BJ (cell line): ENCODE data around the gene GPN2. TPM values are rescaled to one million over a fixed set of nuclear protein-coding genes. Genes with fewer than 3 reads are reported as not detected.

Experiments used
- CTCF ChIA-PET: fragments of 350-600 bp; formaldehyde crosslinking; extraction: SDS; loops from one replicate; lab custom pipeline; 2021; ENCODE audit warnings: antibody characterized with exemption, inconsistent platforms; lab: Yijun Ruan, JAX
- POLR2A ChIA-PET: fragments of 300-600 bp; sonication (Branson Sonifier 250); formaldehyde crosslinking; extraction: SDS; loops from one replicate; lab custom pipeline; 2021; ENCODE audit warnings: antibody characterized with exemption; lab: Charles Lee
- DNase-seq: peaks from one replicate; pipeline ENCODE4 v3.0.0-alpha.2; 2011; ENCODE audit warnings: low read depth
- H3K27me3 ChIP-seq: 2 replicates; pipeline ENCODE4 v1.6.0; 2011; ENCODE audit warnings: low read length; ENCODE audit not compliant: control insufficient read depth, insufficient read depth
- H3K36me3 ChIP-seq: 2 replicates; pipeline ENCODE4 v1.5.1; 2011; ENCODE audit warnings: low read length; ENCODE audit not compliant: control insufficient read depth, insufficient read depth
- H3K4me3 ChIP-seq: 2 replicates; pipeline ENCODE4 v1.5.1; 2011; ENCODE audit warnings: low read depth, mild to moderate bottlenecking, control low read depth, low read length
- CTCF ChIP-seq: IDR thresholded peaks from 2 replicates; pipeline ENCODE4 v1.5.1; 2011; ENCODE audit warnings: low read depth, mild to moderate bottlenecking, control low read depth, inconsistent platforms, low read length, moderate library complexity; ENCODE audit not compliant: insufficient read depth
- polyA plus RNA-seq: library from polyadenylated mRNA; depleted of rRNA; stranded (reverse); fragments of >200 nt; gene quantifications from 2 replicates; pipeline ENCODE4 v1.2.3, GENCODE V29; 2011

GPN2 gene
- polyA plus RNA-seq, 1 experiment: 44.9 TPM

GRCh38 chr1:26856181-26856580, 33.9 kb downstream of the GPN2 start:
- ChIA-PET POLR2A (no interaction called here), CTCF (interaction anchor here (0.7 to 2.8 kb wide), 8 partner anchors 8 to 30 kb away, joined by 3 to 11 read pairs (median 4); no protein-coding TSS in a partner anchor)
- Histone ChIP-seq H3K27me3 (no peaks in the 10 kb centered on the region), H3K36me3 (peaks cover 23% of the 10 kb centered on the region), H3K4me3 (no peak overlapping the region)
- DNase-seq: no peak
- no peak for TF ChIP-seq CTCF

- no peak for TF ChIP-seq CTCF
- ChIA-PET CTCF (interaction anchor here (0.7 to 2.8 kb wide), 7 partner anchors 10 to 253 kb away, joined by 3 to 11 read pairs (median 4); no protein-coding TSS in a partner anchor), POLR2A (no interaction called here)
- Histone ChIP-seq H3K27me3 (no peaks in the 10 kb centered on the region), H3K4me3 (no peak overlapping the region), H3K36me3 (peaks cover 27% of the 10 kb centered on the region)
- DNase-seq: no peak
These were observed 34.4 kb downstream of the GPN2 start for GRCh38 chr1:26855636-26856035.

- Histone ChIP-seq H3K4me3 (no peak overlapping the region), H3K36me3 (peaks cover 33% of the 10 kb centered on the region), H3K27me3 (no peaks in the 10 kb centered on the region)
- no peak for DNase-seq
- CTCF ChIA-PET: interaction anchor here (0.7 to 2.8 kb wide), 4 partner anchors 23 to 252 kb away, joined by 4 to 11 read pairs (median 6); no protein-coding TSS in a partner anchor
- TF ChIP-seq CTCF: no peak
- POLR2A ChIA-PET: no interaction called here
These were observed 35.2 kb downstream of the GPN2 start for GRCh38 chr1:26854906-26855305.

DNA sequence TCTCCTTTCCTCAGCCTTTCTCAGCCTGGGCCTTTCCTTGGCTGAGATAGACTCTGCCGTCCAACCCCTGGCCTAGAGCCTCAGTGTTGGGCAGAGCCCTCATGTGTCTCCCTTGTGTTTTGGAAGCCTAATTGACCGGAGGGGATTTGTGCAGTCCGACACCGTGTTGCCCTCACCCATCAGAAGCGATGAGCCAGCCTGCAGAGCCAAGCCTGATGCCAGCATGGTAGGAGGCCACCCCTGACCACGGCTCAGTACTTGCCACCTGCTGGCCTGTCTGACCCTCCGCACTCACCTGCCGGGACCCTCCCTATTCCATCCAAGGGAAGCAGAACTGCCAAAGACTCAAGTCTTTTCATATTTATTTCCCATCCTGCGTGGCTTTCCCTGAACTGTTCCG, 36.5 kb downstream of the GPN2 start:
- POLR2A ChIA-PET: no interaction called here
- no peaks in the 10 kb centered on the region for H3K27me3 ChIP-seq
- CTCF ChIA-PET: interaction anchor here (0.6 to 2.8 kb wide), 4 partner anchors 12 to 55 kb away, joined by 3 to 7 read pairs (median 3); no protein-coding TSS in a partner anchor

DNA sequence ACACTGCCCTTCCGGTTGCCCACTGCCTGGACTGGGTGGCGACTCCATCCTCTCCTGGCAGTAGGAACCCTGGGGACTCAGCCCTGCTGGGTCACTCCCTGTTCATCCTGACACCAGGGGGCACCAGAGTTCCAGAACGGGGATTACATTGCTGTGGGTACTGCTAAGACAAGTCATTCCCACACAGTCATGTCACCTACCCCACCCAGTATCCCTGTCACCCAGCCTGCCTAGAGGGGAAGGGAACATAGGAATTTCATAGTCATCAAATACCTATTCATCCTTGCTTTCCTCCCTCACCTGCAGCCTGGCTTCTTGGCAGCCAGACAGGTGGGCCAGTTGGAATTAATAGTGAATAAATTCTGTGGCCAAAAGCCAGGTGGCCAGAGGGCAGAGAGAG, 36.9 kb downstream of the GPN2 start:
- no peak for DNase-seq
- POLR2A ChIA-PET: no interaction called here
- TF ChIP-seq CTCF: peak; percentile 87
- no peak overlapping the region for H3K4me3 ChIP-seq
- H3K36me3 ChIP-seq: peaks cover 35% of the 10 kb centered on the region
- CTCF ChIA-PET: interaction anchor here (0.6 to 1.0 kb wide), 2 partner anchors 17 to 55 kb away, joined by 3 read pairs; no protein-coding TSS in a partner anchor
- H3K27me3 ChIP-seq: no peaks in the 10 kb centered on the region

More for the DNA sequence above, 36.5 kb downstream of the GPN2 start:
- Histone ChIP-seq H3K4me3 (no peak overlapping the region), H3K36me3 (peaks cover 35% of the 10 kb centered on the region)
- DNase-seq: no peak
- no peak for TF ChIP-seq CTCF
